Loucy (cell line): Measurements from ENCODE around the gene HIRIP3.

Experiments
- H2AFZ ChIP-seq: fragments of 200-600 bp; sonication (generic); 2 replicates; pipeline ENCODE4 v1.6.0; 2016; ENCODE audit warnings: antibody characterized with exemption, mild to moderate bottlenecking, low read length, moderate library complexity
- H3F3A ChIP-seq: fragments of 200-600 bp; 2 replicates; pipeline ENCODE4 v1.6.0; 2016; ENCODE audit warnings: antibody characterized with exemption, low read depth, mild to moderate bottlenecking
- H3K27me3 ChIP-seq: fragments of 200-600 bp; sonication (generic); 2 replicates; pipeline ENCODE4 v1.6.1; 2014; ENCODE audit warnings: low read length, mild to moderate bottlenecking; ENCODE audit not compliant: insufficient read depth, poor library complexity, severe bottlenecking
- H3K36me3 ChIP-seq: fragments of 200-600 bp; sonication (generic); 2 replicates; pipeline ENCODE4 v1.6.1; 2016; ENCODE audit warnings: low read length; ENCODE audit not compliant: insufficient read depth
- H3K4me1 ChIP-seq: fragments of 200-600 bp; sonication (generic); 2 replicates; pipeline ENCODE4 v1.5.1; 2014; ENCODE audit warnings: low read length, mild to moderate bottlenecking; ENCODE audit not compliant: insufficient read depth, poor library complexity, severe bottlenecking
- H3K4me2 ChIP-seq: fragments of 200-600 bp; sonication (generic); 2 replicates; pipeline ENCODE4 v1.6.0; 2014; ENCODE audit warnings: antibody characterized with exemption, low read length, low read depth, mild to moderate bottlenecking; ENCODE audit not compliant: poor library complexity, severe bottlenecking
- H3K4me3 ChIP-seq: fragments of 200-600 bp; sonication (generic); 2 replicates; pipeline ENCODE4 v1.5.1; 2014; ENCODE audit warnings: low read length, mild to moderate bottlenecking, mixed read lengths; ENCODE audit not compliant: poor library complexity, severe bottlenecking
- H3K79me2 ChIP-seq: fragments of 200-600 bp; sonication (generic); 2 replicates; pipeline ENCODE4 v1.6.1; 2014; ENCODE audit warnings: low read length; ENCODE audit not compliant: insufficient read depth
- H3K9ac ChIP-seq: fragments of 200-600 bp; sonication (generic); 2 replicates; pipeline ENCODE4 v1.6.0; 2014; ENCODE audit warnings: mild to moderate bottlenecking, low read depth, low read length, moderate library complexity; ENCODE audit not compliant: poor library complexity, severe bottlenecking
- H3K9me2 ChIP-seq: fragments of 200-600 bp; sonication (generic); replicated peaks from 2 replicates; pipeline ENCODE4 v1.6.1; 2016; ENCODE audit warnings: low read depth, low read length, mixed read lengths
- H3K9me3 ChIP-seq: fragments of 200-600 bp; sonication (generic); 2 replicates; pipeline ENCODE4 v1.6.1; 2014; ENCODE audit warnings: mild to moderate bottlenecking, antibody characterized with exemption, low read length, low read depth; ENCODE audit not compliant: insufficient read depth
- H4K20me1 ChIP-seq: fragments of 200-600 bp; sonication (generic); 2 replicates; pipeline ENCODE4 v1.6.0; 2014; ENCODE audit warnings: antibody characterized with exemption, low read length, mild to moderate bottlenecking; ENCODE audit not compliant: insufficient read depth, poor library complexity, severe bottlenecking
- EZH2phosphoT487 ChIP-seq: fragments of 200-600 bp; IDR thresholded peaks from 2 replicates; pipeline ENCODE4 v1.6.1; 2018; ENCODE audit warnings: antibody characterized with exemption, mild to moderate bottlenecking, moderate library complexity, borderline replicate concordance
- TF ChIP-seq, protein P1 (sequence below): fragments of 200-600 bp; sonication (generic); conservative IDR thresholded peaks from 2 replicates; pipeline ENCODE4 v1.5.1; 2014; ENCODE audit warnings: mild to moderate bottlenecking, antibody characterized with exemption, low read length

The HIRIP3 gene

DNA sequence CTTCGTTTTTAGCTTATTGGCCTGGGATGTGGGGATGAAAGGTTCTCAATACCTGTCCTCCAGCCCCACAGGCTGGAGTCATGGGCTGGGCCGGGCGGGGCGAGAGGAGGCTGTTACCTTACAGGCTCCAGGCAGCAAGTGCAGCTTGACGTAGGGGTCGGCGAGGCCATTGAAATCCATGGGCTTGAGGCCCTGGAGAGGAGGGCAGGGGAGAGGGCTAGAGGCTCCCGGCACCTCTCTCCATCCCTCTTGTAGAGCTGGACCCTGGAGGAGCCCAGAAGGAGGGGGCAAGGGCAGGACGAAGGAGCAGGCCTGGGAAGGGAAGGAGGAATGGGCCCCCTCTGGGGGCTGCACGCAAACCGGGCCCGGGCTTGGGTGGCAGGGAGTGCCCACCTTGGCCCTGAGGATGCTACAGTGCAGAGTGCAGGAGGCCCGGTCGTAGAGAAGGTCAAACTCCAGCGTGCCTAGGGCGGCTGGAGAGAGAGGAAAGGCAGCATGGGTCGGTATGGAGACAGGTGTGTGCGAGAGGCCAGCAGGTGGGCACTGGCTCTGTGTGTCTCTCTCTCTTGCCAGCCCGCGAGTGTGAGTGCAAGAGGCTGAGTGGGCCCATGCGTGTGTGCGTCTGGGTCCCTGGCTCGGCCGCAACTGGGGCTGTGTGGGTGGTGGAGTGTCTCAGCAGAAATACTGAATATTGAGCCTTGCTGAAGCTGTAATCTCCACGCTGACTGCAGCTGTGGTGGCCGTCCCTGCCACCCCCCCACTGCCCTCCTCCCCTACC lies 13.9 kb upstream of the HIRIP3 start:
- H3K79me2 ChIP-seq: no peaks in the 10 kb centered on the region
- H3K9ac ChIP-seq: no peak overlapping the region
- H3K4me2 ChIP-seq: no peak overlapping the region
- peaks cover 2% of the 10 kb centered on the region for H4K20me1 ChIP-seq
- no peaks in the 10 kb centered on the region for H3K27me3 ChIP-seq
- H3K9me3 ChIP-seq: no peaks in the 10 kb centered on the region
- no peaks in the 10 kb centered on the region for H3K9me2 ChIP-seq
- no peak overlapping the region for H2AFZ ChIP-seq
- no peaks in the 10 kb centered on the region for H3F3A ChIP-seq
- no peak for TF ChIP-seq EZH2phosphoT487
- TF ChIP-seq, protein P1, sequence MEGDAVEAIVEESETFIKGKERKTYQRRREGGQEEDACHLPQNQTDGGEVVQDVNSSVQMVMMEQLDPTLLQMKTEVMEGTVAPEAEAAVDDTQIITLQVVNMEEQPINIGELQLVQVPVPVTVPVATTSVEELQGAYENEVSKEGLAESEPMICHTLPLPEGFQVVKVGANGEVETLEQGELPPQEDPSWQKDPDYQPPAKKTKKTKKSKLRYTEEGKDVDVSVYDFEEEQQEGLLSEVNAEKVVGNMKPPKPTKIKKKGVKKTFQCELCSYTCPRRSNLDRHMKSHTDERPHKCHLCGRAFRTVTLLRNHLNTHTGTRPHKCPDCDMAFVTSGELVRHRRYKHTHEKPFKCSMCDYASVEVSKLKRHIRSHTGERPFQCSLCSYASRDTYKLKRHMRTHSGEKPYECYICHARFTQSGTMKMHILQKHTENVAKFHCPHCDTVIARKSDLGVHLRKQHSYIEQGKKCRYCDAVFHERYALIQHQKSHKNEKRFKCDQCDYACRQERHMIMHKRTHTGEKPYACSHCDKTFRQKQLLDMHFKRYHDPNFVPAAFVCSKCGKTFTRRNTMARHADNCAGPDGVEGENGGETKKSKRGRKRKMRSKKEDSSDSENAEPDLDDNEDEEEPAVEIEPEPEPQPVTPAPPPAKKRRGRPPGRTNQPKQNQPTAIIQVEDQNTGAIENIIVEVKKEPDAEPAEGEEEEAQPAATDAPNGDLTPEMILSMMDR: no peak
- no peaks in the 10 kb centered on the region for H3K36me3 ChIP-seq
- no peak overlapping the region for H3K4me3 ChIP-seq
- H3K4me1 ChIP-seq: no peaks in the 10 kb centered on the region

DNA sequence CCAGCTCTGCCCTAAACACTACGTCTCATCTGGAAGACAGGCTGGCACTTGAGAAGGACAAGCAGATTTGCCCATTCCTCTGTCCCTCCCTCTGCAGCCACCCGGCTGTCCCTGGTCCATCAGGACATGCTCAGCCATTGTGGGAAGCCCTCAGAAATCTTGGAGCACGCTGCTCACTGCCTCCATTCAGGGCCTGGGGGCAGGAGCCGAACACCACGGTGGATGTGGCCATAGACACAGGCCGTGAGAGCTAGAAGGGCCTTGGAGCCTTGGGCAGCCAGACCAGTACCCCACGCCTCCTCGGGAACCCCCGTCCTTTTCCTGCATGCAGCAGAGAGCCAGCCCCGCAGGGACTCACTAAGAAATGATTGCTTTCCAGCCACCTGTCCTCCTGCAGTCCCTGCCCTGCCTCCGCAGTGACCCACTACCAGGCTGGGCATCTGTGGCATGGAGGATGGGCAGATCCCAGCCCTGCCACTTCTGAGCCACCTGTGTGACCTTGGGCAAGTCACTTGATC lies 12.0 kb upstream of the HIRIP3 start:
- H3K4me1 ChIP-seq: no peaks in the 10 kb centered on the region
- H3K36me3 ChIP-seq: no peaks in the 10 kb centered on the region
- no peaks in the 10 kb centered on the region for H3K9me2 ChIP-seq
- H3F3A ChIP-seq: no peaks in the 10 kb centered on the region
- no peaks in the 10 kb centered on the region for H3K27me3 ChIP-seq
- no peaks in the 10 kb centered on the region for H3K9me3 ChIP-seq
- H3K4me3 ChIP-seq: no peak overlapping the region
- no peak overlapping the region for H3K4me2 ChIP-seq
- H3K9ac ChIP-seq: no peak overlapping the region
- peaks cover 2% of the 10 kb centered on the region for H4K20me1 ChIP-seq
- no peaks in the 10 kb centered on the region for H3K79me2 ChIP-seq
- H2AFZ ChIP-seq: no peak overlapping the region
- no peak for TF ChIP-seq EZH2phosphoT487
- TF ChIP-seq, protein P1: no peak

DNA sequence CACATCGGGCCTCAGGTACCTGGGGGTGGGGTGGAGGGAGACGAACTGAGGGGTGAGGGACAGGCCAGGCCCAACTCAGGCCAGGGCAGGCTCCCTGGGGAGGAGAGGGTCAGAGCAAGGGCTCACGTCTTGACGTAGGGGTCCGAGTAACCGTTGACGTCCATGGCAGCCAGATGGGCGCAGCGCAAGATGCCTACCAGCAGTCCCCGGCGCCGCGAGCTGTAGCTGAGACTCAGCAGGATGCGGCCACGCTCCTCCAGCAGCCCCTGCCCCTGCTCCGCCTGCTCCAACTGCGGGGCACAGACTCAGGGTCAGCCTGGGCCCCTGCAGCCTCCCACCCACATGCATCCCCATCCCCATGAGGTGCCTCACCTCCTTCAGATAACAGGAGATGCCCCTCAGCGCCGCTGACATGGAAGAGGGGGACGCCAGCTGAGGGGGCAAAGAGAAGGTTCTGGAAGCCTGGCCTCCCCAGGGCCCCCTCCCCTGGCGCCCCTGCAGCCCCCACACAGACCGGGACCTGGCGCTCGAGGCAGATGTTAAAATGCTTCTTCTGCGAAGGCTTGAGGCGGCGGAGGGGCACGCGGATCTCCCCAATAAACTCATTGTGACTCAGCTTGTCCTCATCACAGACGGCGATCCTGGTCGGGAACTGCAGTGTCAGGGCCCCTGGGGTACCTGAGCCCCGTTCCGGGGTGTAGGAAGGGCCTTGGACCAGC lies 11.4 kb upstream of the HIRIP3 start:
- Histone ChIP-seq H3K27me3 (no peaks in the 10 kb centered on the region), H2AFZ (no peak overlapping the region), H3F3A (no peaks in the 10 kb centered on the region), H3K9ac (no peak overlapping the region), H3K4me2 (no peak overlapping the region), H3K9me3 (no peaks in the 10 kb centered on the region), H3K9me2 (no peaks in the 10 kb centered on the region), H3K4me3 (no peak overlapping the region), H3K4me1 (no peaks in the 10 kb centered on the region), H3K79me2 (no peaks in the 10 kb centered on the region), H4K20me1 (peaks cover 2% of the 10 kb centered on the region), H3K36me3 (no peaks in the 10 kb centered on the region)
- TF ChIP-seq, protein P1: no peak
- no peak for TF ChIP-seq EZH2phosphoT487
